ENCODE data around the gene MOG.

The MOG gene

DNA sequence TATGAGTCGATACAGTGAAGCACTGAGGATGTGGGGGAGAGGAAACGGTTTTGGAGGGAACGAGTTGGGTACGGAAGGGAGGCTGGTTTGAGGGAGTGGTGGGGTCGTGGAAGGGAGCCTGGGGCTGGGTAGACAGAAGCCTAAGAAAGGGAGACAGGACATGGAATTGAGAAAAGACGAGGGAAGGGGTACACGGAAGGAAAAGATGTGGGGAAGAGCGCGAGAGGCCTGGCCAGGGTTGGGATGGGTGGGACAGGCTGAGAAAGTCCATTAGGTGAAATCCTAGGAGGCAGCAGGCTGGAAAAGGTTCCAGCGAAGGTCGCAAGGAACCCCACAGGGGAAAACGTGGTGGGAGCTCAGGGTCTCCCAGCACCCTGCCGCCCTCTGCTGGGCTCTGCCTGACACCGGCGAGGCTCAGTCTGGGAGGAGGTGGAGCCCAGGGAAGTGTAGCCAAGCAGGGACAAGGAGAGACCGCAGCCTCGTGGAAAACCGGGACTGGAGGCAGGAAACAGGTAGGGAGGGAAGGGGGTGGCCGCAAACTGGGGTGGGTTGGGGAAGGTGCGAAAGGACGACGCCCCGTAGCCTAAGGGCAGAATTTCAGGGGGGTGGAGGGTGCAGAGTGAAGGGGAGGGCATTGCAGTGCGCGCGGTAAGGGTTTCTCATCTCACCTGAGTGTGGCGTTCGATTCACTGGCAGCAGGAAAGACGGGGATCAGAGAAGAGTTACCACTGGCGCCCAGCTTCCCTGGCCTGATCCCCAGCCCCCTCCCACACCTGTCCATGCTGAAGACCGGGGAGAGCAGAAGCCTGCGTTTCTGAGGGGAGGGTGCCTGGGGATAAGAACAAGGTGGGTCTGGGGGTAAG, 28.2 kb upstream of the MOG start:
- peak; percentile 83 to 93 for DNase-seq (ENCODE audit: low read depth in 1 of 2, low spot score in 1 of 2)
- in situ Hi-C loops (cut with HindIII; ENCODE audit: low pct_unique_long_range_greater_than_20kb, low sequenced_read_pairs), result no loop called here
- no peak for TF ChIP-seq JUND (IDR thresholded peaks at IDR 0.05; ENCODE audit: low read depth)

DNA sequence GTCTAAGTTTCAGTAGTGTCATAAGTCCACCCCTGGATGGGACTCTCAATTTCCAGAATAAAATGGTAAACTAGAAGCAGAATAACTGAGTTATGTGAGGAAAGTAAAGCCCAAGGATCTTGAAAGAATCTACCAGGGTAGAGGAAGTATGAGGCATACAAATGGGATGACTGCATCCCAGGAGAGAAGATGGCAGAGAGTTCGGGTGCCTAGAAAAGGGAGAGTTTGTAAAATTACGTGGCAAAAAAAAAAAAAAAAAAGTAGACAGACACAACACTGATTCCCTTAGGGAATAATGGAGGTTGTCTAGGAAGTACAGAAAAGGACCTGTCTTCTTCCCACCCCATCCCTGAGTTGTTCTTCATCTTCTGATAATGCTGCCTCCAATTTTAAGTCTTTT, 27.3 kb upstream of the MOG start:
- TF ChIP-seq JUND (IDR thresholded peaks at IDR 0.05; ENCODE audit: low read depth), result no peak
- in situ Hi-C loops (cut with HindIII; ENCODE audit: low pct_unique_long_range_greater_than_20kb, low sequenced_read_pairs), result no loop called here
- no peak for DNase-seq (ENCODE audit: low read depth in 1 of 2, low spot score in 1 of 2)

DNA sequence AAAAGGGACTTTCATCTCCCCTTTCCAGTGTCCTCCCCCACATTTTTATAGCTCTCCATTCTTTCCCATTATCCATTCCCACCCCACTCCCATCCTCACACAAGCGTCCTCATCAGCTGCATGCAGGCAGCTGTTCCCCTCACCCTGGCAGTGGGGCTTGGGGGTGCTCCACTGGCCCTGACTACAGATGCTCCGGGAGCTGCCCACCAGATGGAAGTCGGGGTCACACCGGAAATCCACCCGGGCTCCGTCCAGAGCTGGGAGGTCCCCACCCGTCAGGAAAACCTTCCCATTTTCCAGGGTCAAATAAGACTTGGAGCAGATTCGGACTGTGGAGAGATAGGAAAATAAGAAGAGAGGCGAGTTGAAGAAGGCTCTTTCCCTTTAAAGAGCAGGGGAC, 26.6 kb upstream of the MOG start:
- no peak for DNase-seq (ENCODE audit: low read depth in 1 of 2, low spot score in 1 of 2)
- in situ Hi-C loops (cut with HindIII; ENCODE audit: low pct_unique_long_range_greater_than_20kb, low sequenced_read_pairs), result no loop called here
- no peak for TF ChIP-seq JUND (IDR thresholded peaks at IDR 0.05; ENCODE audit: low read depth)

DNA sequence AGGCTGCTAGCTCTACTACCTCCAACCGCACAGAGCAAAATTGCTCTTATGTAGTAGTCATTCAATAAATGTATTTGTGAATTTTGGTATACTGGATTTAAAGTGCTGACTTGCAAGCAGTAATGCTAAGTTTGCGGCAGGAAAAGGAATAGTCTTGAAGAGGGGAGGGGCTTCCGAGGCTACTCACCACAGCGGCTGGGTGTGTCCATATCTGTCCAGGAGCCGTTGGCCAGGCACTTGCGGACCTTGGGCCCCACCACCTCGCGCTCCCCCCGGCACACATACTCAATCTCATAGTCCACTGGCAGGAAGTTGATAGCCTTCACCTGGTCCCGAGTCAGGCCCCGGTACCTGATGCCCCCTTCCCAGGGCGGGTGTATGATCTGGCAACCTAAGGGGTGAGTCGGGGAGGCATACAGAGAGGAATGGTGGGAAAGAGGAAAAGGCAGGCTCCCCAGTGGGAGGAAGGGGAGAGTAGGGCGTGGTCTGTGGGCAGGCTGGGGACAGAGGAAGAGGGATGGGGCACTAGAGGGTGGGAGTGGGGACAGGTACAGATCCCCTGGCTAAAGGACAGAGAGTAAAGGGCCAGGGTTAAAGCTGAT, 25.6 kb upstream of the MOG start:
- no peak for TF ChIP-seq JUND (IDR thresholded peaks at IDR 0.05; ENCODE audit: low read depth)
- in situ Hi-C loops (cut with HindIII; ENCODE audit: low pct_unique_long_range_greater_than_20kb, low sequenced_read_pairs), result no loop called here
- no peak for DNase-seq (ENCODE audit: low read depth in 1 of 2, low spot score in 1 of 2)

DNA sequence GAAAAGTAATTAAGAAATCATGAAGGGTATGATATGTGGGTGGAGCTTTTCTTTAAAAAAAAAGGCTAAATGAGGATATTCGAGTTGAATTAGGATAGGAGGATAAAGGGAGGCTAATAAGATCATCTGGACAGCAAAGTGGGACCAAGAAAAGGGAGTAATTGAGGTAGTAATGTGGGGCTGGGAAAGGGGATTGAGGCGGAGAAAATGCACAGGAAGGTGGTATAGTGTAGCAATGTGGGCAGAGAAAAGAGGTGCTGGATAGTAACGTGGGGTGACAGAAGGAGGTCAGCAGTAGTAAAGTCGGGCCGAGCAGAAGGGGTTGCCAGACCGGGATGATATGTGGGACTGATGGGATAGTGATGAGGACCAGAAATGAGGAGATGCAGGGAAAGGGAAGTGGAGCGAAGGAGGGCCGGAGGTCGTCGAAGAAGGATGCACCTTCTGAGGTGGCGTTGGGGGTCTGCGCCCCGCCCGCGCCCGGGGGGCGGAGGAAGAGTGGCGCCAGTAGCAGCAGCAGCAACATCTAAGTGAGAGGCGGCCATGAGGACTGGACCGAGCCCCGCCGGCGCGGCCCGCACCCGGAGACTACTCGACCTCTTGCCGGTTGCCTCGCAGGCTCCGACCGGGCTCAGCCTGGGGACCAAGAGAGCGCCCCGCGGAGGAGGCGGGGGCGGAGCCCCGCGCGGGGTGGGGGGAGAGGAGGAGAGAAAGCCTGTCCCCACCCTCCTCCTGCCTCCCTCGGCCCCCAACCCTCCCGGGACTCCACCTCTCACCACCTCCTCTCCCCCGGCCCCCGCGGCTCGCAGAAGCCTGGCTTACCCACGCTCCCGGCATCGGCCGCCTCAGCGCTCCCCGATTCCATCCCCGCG, 24.8 kb upstream of the MOG start:
- no peak for TF ChIP-seq JUND (IDR thresholded peaks at IDR 0.05; ENCODE audit: low read depth)

DNA sequence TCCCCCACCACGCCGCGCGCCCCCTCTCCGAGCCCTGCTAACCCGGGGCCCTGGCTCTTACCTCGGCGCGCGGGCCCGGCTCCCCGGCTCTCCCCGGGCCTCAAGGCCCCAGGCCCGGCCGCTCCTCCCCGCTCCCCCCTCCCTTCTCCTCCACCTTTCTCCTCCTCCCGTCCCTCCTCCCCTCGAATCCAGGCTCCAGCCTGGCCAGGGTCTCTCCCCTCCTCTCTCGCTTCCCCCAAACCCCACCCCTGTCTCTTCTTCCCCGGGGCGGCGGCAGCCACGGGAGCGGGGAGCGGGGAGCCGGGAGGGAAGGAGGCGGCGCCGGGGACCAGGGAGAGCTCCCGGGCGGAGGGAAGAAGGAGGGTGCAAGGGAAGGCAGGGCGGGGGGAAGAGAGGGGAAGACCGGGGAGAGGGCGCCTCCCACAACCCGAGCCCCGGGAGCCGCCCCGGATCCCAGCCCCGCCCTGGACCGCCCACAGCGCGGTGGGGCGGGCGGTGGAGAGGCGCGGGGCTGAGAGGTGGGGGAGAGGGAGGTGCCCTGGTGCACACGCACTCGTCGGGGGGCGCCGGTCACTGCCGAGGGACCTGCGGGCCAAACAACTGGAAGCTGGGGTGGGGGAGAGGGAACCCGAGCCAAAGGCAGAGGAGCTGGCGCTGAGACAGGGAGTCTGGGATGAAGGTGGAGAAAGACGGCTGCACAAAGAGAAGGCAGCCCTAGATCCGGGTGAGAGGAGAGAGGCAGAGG, 23.9 kb upstream of the MOG start, which contains the start of gene GABBR1:
GABBR1 (minus strand) TSS at position 395 of the 745 bp plus-strand sequence. CDS start 798 bp downstream, outside the sequence.
- peak; percentile 95 to 96 for DNase-seq (ENCODE audit: low read depth in 1 of 2, low spot score in 1 of 2)
- TF ChIP-seq JUND (IDR thresholded peaks at IDR 0.05; ENCODE audit: low read depth), result no peak
- in situ Hi-C loops (cut with HindIII; ENCODE audit: low pct_unique_long_range_greater_than_20kb, low sequenced_read_pairs), result no loop called here

More for the DNA sequence above, 24.8 kb upstream of the MOG start:
- in situ Hi-C loops (cut with HindIII; ENCODE audit: low pct_unique_long_range_greater_than_20kb, low sequenced_read_pairs), result no loop called here
- DNase-seq (ENCODE audit: low read depth in 1 of 2, low spot score in 1 of 2), result peak; percentile 70 to 72

DNA sequence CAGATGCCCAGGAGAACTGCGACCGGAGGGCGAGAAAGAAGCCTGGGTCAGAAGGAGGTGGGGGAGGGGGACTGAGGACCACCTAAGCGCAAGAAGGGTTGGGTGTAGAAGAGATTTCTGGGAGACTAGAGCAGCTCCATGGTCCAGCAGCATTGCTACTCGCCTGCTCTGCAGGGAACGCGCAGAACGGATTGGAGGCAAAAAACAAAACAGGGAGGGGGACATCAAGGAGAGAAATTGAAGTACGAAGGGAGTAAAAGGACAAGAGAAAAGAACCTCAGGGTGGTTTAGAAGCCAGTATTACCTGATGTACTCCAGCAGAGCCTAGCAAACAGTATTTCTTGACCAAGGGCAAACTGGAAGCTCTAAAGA, 23.4 kb upstream of the MOG start:
- TF ChIP-seq JUND (IDR thresholded peaks at IDR 0.05; ENCODE audit: low read depth), result no peak
- in situ Hi-C loops (cut with HindIII; ENCODE audit: low pct_unique_long_range_greater_than_20kb, low sequenced_read_pairs), result no loop called here
- DNase-seq (ENCODE audit: low read depth in 1 of 2, low spot score in 1 of 2), result peak in 1 of 2 experiments; percentile 42

DNA sequence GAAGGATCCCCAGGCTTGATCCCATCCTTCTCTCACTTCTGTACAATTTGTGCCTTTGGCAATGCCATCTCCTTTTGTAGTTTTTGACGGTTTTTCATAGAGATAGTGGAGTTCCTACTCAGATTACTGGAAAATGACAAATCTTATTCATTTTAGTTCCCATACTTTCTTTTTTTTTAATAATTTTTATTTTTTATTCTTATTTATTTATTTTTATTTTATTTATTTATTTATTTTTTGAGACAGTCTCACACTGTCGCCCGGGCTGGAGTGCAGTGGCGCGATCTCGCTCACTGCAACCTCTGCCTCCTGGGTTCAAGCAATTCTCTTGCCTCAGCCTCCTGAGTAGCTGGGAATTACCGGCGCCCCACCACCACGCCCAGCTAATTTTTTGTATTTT, 19.6 kb upstream of the MOG start:
- no peak for TF ChIP-seq JUND (IDR thresholded peaks at IDR 0.05; ENCODE audit: low read depth)
- DNase-seq (ENCODE audit: low read depth in 1 of 2, low spot score in 1 of 2), result no peak
- in situ Hi-C loops (cut with HindIII; ENCODE audit: low pct_unique_long_range_greater_than_20kb, low sequenced_read_pairs), result no loop called here

DNA sequence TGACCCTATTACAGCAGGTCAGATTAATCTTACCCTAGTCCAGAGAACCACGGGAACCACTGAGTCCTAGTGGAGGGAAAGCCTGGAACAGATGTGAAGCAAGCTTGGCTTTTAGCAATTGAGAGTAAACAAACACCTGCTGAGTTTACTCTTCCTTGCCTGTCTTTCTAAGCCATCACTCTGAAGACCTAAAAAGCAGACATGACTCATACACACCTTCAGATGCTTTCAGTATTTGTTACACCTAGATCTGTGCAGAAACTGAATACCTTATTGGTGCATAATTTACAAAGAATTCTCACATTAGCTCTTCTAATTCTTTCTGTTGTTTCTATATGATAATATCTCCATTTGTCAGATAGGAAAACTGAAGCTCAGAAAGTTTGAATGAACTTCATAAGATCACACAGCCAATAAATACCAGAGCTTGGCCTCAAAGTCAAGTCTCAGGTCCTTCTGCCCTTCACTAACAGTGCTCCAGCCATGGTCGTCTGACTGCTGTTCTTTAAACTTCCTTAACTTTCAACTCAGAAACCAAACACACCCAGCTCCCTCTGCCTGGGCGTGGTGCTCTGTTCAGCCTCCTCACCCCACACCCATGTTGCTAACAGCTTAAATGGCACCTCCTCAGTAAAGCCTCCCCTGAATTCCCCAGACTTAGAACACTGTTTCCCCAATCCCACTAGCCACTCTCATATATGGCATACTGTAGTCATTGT, 15.3 kb upstream of the MOG start:
- in situ Hi-C loops (cut with HindIII; ENCODE audit: low pct_unique_long_range_greater_than_20kb, low sequenced_read_pairs), result no loop called here
- TF ChIP-seq JUND (IDR thresholded peaks at IDR 0.05; ENCODE audit: low read depth), result no peak
- DNase-seq (ENCODE audit: low read depth in 1 of 2, low spot score in 1 of 2), result no peak

DNA sequence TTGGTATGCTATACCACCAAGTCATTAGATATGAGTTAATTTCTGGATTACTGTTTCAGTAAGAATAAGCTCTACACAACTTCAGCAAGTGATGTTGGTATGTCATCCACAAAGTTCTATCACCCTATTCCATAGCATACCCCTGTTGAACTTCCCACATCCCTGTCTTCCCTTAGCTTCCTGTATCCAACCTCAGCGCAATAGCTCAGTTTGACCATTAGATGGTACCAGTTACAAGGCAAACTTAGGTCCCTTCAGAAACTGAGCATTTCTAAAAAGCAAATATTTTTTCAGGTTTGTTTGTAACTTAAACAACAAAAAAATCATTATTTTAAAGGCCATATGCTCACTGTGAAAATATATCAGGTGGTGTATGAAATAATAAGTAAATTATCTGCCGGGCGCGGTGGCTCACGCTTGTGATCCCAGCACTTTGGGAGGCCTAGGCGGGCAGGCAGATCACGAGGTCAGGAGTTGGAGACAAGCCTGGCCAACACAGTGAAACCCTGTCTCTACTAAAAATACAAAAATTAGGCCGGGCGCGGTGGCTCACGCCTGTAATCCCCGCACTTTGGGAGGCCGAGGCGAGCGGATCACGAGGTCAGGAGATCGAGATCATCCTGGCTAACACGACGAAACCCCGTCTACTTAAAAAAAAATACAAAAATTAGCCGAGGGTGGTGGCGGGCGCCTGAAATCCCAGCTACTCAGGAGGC, 8.8 kb upstream of the MOG start:
- no peak for TF ChIP-seq JUND (IDR thresholded peaks at IDR 0.05; ENCODE audit: low read depth)
- in situ Hi-C loops (cut with HindIII; ENCODE audit: low pct_unique_long_range_greater_than_20kb, low sequenced_read_pairs), result no loop called here
- DNase-seq (ENCODE audit: low read depth in 1 of 2, low spot score in 1 of 2), result peak in 1 of 2 experiments; percentile 61

Measured in T47D (cell line).